IMR-90 (cell line): ENCODE data around the gene SPON1. TPM values are rescaled to one million over a fixed set of nuclear protein-coding genes. Genes with fewer than 3 reads are reported as not detected.

ENCODE experiments used
- ATAC-seq: fragments of 200-7000 bp; cut with Tn5 transposase; 2 replicates; pipeline ENCODE4 v1.9.1; 2020; ENCODE audit warnings: low read depth, mild to moderate bottlenecking, moderate library complexity
- BruUV-seq: library from RNA; stranded (reverse); fragments of 400-500 nt; replicated peaks from 2 replicates; lab custom pipeline; 2021; lab: Mats Ljungman, UMichigan
- CTCF ChIA-PET: fragments of 300-600 bp; formaldehyde crosslinking; extraction: SDS; loops from one replicate; lab custom pipeline; 2021; ENCODE audit warnings: antibody characterized with exemption; lab: Yijun Ruan, JAX
- POLR2A ChIA-PET: fragments of 300-600 bp; sonication (Branson Sonifier 250); formaldehyde crosslinking; loops from one replicate; lab custom pipeline; 2022; ENCODE audit warnings: antibody characterized with exemption; ENCODE audit not compliant: unreplicated experiment; lab: Charles Lee
- DNase-seq: peaks from one replicate; pipeline ENCODE4 v3.0.0; 2013
- H2AFZ ChIP-seq: replicated peaks from 2 replicates; pipeline ENCODE3; 2013; ENCODE audit warnings: low read length, mild to moderate bottlenecking; ENCODE audit not compliant: poor library complexity
- H2AK5ac ChIP-seq: 2 replicates; pipeline ENCODE4 v1.6.1; 2013; ENCODE audit warnings: low read depth, low read length, inconsistent platforms
- H2AK9ac ChIP-seq: replicated peaks from 2 replicates; pipeline ENCODE3; 2013; ENCODE audit warnings: mild to moderate bottlenecking, low read depth, low read length, moderate library complexity; ENCODE audit not compliant: poor library complexity
- H2BK120ac ChIP-seq: 2 replicates; pipeline ENCODE4 v1.6.1; 2013; ENCODE audit warnings: low read depth, low read length, inconsistent platforms
- H2BK15ac ChIP-seq: 3 replicates; pipeline ENCODE4 v1.6.1; 2013; ENCODE audit warnings: low read depth, low read length, inconsistent platforms
- H2BK20ac ChIP-seq: 2 replicates; pipeline ENCODE4 v1.6.1; 2013; ENCODE audit warnings: low read depth, mild to moderate bottlenecking, inconsistent platforms, low read length, moderate library complexity
- H2BK5ac ChIP-seq: 2 replicates; pipeline ENCODE4 v1.6.1; 2013; ENCODE audit warnings: mild to moderate bottlenecking, low read depth, low read length, inconsistent platforms; ENCODE audit not compliant: poor library complexity, severe bottlenecking
- H3K14ac ChIP-seq: replicated peaks from 2 replicates; pipeline ENCODE4 v1.6.1; 2013; ENCODE audit warnings: low read depth, low read length, inconsistent platforms
- H3K18ac ChIP-seq: 2 replicates; pipeline ENCODE4 v1.6.1; 2013; ENCODE audit warnings: low read depth, low read length, control low read depth
- H3K23ac ChIP-seq: 2 replicates; pipeline ENCODE4 v1.6.1; 2013; ENCODE audit warnings: low read depth, low read length, inconsistent platforms
- H3K27ac ChIP-seq: 2 replicates; pipeline ENCODE4 v1.5.1; 2013; ENCODE audit warnings: mild to moderate bottlenecking, control low read depth, low read length; ENCODE audit not compliant: insufficient read depth
- H3K27me3 ChIP-seq: 2 replicates; pipeline ENCODE4 v1.6.1; 2013; ENCODE audit warnings: low read length; ENCODE audit not compliant: control insufficient read depth, insufficient read depth
- H3K36me3 ChIP-seq: 2 replicates; pipeline ENCODE4 v1.6.1; 2013; ENCODE audit warnings: low read length, mixed read lengths; ENCODE audit not compliant: control insufficient read depth, insufficient read depth
- H3K4ac ChIP-seq: 2 replicates; pipeline ENCODE4 v1.6.1; 2013; ENCODE audit warnings: low read depth, low read length, inconsistent platforms
- H3K4me1 ChIP-seq: 2 replicates; pipeline ENCODE4 v1.6.1; 2013; ENCODE audit warnings: low read length, mixed read lengths; ENCODE audit not compliant: control insufficient read depth, insufficient read depth
- H3K4me2 ChIP-seq: 2 replicates; pipeline ENCODE4 v1.6.1; 2013; ENCODE audit warnings: low read depth, mild to moderate bottlenecking, control low read depth, low read length, moderate library complexity
- H3K4me3 ChIP-seq: 2 replicates; pipeline ENCODE4 v1.5.1; 2013; ENCODE audit warnings: low read depth, mild to moderate bottlenecking, control low read depth, low read length, moderate library complexity; ENCODE audit not compliant: insufficient read depth
- H3K56ac ChIP-seq: 2 replicates; pipeline ENCODE4 v1.6.1; 2013; ENCODE audit warnings: low read length, inconsistent platforms; ENCODE audit not compliant: insufficient read depth; ENCODE audit errors: extremely low read depth
- H3K79me1 ChIP-seq, 2 experiments: 2 replicates each; pipeline ENCODE4 v1.6.1; 2013; ENCODE audit warnings: low read length in 2 of 2, inconsistent platforms in 1 of 2, low read depth in 1 of 2
- H3K9ac ChIP-seq: 2 replicates; pipeline ENCODE4 v1.6.1; 2013; ENCODE audit warnings: low read depth, low read length, control low read depth
- H3K9me1 ChIP-seq: 2 replicates; pipeline ENCODE4 v1.6.1; 2013; ENCODE audit warnings: low read length, inconsistent platforms; ENCODE audit not compliant: insufficient read depth
- H3K9me3 ChIP-seq: 2 replicates; pipeline ENCODE4 v1.6.1; 2013; ENCODE audit warnings: low read length; ENCODE audit not compliant: control insufficient read depth, insufficient read depth
- H4K20me1 ChIP-seq: 2 replicates; pipeline ENCODE4 v1.6.1; 2013; ENCODE audit warnings: low read length, inconsistent platforms; ENCODE audit not compliant: insufficient read depth
- H4K5ac ChIP-seq: 2 replicates; pipeline ENCODE4 v1.6.1; 2013; ENCODE audit warnings: mild to moderate bottlenecking, low read depth, low read length, control low read depth
- H4K8ac ChIP-seq, 2 experiments: 2 replicates each; pipeline ENCODE4 v1.6.1; 2013; ENCODE audit warnings: low read depth in 2 of 2, low read length in 2 of 2, control low read depth in 1 of 2, inconsistent platforms in 1 of 2
- H4K91ac ChIP-seq: 2 replicates; pipeline ENCODE4 v1.6.1; 2013; ENCODE audit warnings: low read depth, low read length, inconsistent platforms; ENCODE audit not compliant: insufficient read depth
- BHLHE40 ChIP-seq: fragments of 150-350 bp; IDR thresholded peaks from 2 replicates; pipeline ENCODE4 v1.6.1; 2016; ENCODE audit warnings: mild to moderate bottlenecking, low read depth, low read length
- CHD1 ChIP-seq: IDR thresholded peaks from 2 replicates; pipeline ENCODE4 v1.6.1; 2012; ENCODE audit warnings: low read depth, low read length, improper control_type of control experiment
- CTCF ChIP-seq: conservative IDR thresholded peaks from 2 replicates; pipeline ENCODE4 v1.5.1; 2012; ENCODE audit warnings: mild to moderate bottlenecking, low read depth, low read length, improper control_type of control experiment
- FOS ChIP-seq: fragments of 150-350 bp; IDR thresholded peaks from 2 replicates; pipeline ENCODE4 v1.6.1; 2016; ENCODE audit warnings: low read depth, low read length
- MXI1 ChIP-seq: IDR thresholded peaks from 2 replicates; pipeline ENCODE4 v1.6.1; 2012; ENCODE audit warnings: low read depth, mild to moderate bottlenecking, low read length, moderate library complexity, borderline replicate concordance
- POLR2A ChIP-seq: IDR thresholded peaks from 2 replicates; pipeline ENCODE4 v1.6.1; 2012; ENCODE audit warnings: mild to moderate bottlenecking, low read depth, low read length
- RAD21 ChIP-seq: IDR thresholded peaks from 2 replicates; pipeline ENCODE4 v1.6.1; 2012; ENCODE audit warnings: low read length, improper control_type of control experiment
- RCOR1 ChIP-seq: IDR thresholded peaks from 2 replicates; pipeline ENCODE4 v1.6.1; 2012; ENCODE audit warnings: mild to moderate bottlenecking, low read length, improper control_type of control experiment; ENCODE audit not compliant: insufficient replicate concordance
- SMC3 ChIP-seq: fragments of 150-350 bp; IDR thresholded peaks from 2 replicates; pipeline ENCODE4 v1.6.1; 2016; ENCODE audit warnings: low read depth, mild to moderate bottlenecking, antibody characterized with exemption, low read length, moderate library complexity
- USF2 ChIP-seq: fragments of 150-350 bp; IDR thresholded peaks from 2 replicates; pipeline ENCODE4 v1.6.1; 2017; ENCODE audit warnings: mild to moderate bottlenecking, antibody characterized with exemption, low read length, low read depth
- WGBS, 2 experiments: methylation state at CpG; one replicate each; pipeline versions ENCODE4 v1.1.5 to v1.1.7; 2013; ENCODE audit warnings: missing lambda C conversion rate in 2 of 2; ENCODE audit not compliant: insufficient read length in 1 of 2; ENCODE audit errors: extremely low coverage in 2 of 2; 5-methylcytosine and 5-hydroxymethylcytosine counted together
- dilution Hi-C: fragments of 300-500 bp; cut with HindIII; formaldehyde crosslinking; loops from one replicate; pipeline ENCODE4 v1.14.3; 2018; ENCODE audit warnings: low sequenced_read_pairs; ENCODE audit not compliant: unreplicated experiment
- in situ Hi-C: fragments of 300-500 bp; cut with MboI; formaldehyde crosslinking; loops from 3 replicates; pipeline ENCODE4 v1.14.3; 2019; ENCODE audit warnings: low sequenced_read_pairs, inconsistent platforms, mixed read lengths
- intact Hi-C: fragments of 100-400 bp; cut with micrococcal nuclease; formaldehyde crosslinking; loops from 2 replicates; pipeline ENCODE4 v1.10.0; 2022
- polyA plus RNA-seq, 3 experiments: library from polyadenylated mRNA; depleted of rRNA; stranded (reverse); fragments of >200 nt; gene quantifications; 2 replicates each; pipeline ENCODE4 v1.2.3, GENCODE V29; 2012; ENCODE audit warnings: low replicate concordance in 1 of 3
- total RNA-seq: library from RNA; depleted of rRNA; stranded (reverse); fragments of >200 nt; gene quantifications from 2 replicates; pipeline ENCODE4 v1.2.3, GENCODE V29; 2012

SPON1 gene
- total and polyA plus RNA-seq, 2 of the 4 experiments (the other 2 are of a cell fraction): 0.62 to 0.72 TPM

- Histone ChIP-seq H3K14ac (no peak overlapping the region), H2BK20ac (no peak overlapping the region), H3K9ac (no peak overlapping the region), H3K9me3 (no peaks in the 10 kb centered on the region), H4K8ac (no peak overlapping the region), H2AFZ (peak overlapping the region; percentile 19), H3K9me1 (no peaks in the 10 kb centered on the region), H2BK15ac (no peak overlapping the region), H3K79me1 (no peaks in the 10 kb centered on the region), H2AK5ac (no peak overlapping the region), H3K27me3 (peaks cover 49% of the 10 kb centered on the region), H2AK9ac (no peak overlapping the region), H2BK120ac (no peak overlapping the region), H3K4me3 (no peak overlapping the region), H3K56ac (no peak overlapping the region), H2BK5ac (no peak overlapping the region), H3K4me1 (peaks cover 2% of the 10 kb centered on the region; the same call in 1 of the 2 replicates), H3K36me3 (no peaks in the 10 kb centered on the region), H3K18ac (no peak overlapping the region), H3K27ac (no peak overlapping the region), H3K4ac (no peak overlapping the region), H4K5ac (no peak overlapping the region), H3K4me2 (no peak overlapping the region), H4K20me1 (no peaks in the 10 kb centered on the region), H3K23ac (no peak overlapping the region), H4K91ac (no peak overlapping the region)
- intact Hi-C loops: loop anchor here (1.0 to 5.0 kb wide), 4 partner anchors 101 to 757 kb away; no protein-coding TSS in a partner anchor
- TF ChIP-seq POLR2A: 0 out of 2 replicates have a peak, but pooled peaks have one; percentile 23
- peak; percentile 92 for TF ChIP-seq CTCF
- TF ChIP-seq SMC3: peak; percentile 86
- peak; percentile 95 for TF ChIP-seq RAD21
- no peak for TF ChIP-seq BHLHE40
- no peak for TF ChIP-seq CHD1
- no peak for TF ChIP-seq MXI1
- no peak for TF ChIP-seq RCOR1
- TF ChIP-seq FOS: no peak
- TF ChIP-seq USF2: no peak
- CTCF ChIA-PET: interaction anchor here (0.6 to 2.2 kb wide), 5 partner anchors 9 to 1040 kb away, joined by 3 to 7 read pairs (median 3); no protein-coding TSS in a partner anchor
- POLR2A ChIA-PET: no interaction called here
- dilution Hi-C loops: no loop called here
- WGBS, 2 experiments: no CpG with 5 or more reads among the region's 10 CpGs
- no TSS peak for BruUV-seq
- in situ Hi-C loops: loop anchor here (5.0 to 10.0 kb wide), 2 partner anchors 292 to 475 kb away; no protein-coding TSS in a partner anchor
- peak; percentile 56 for ATAC-seq
- DNase-seq: peak; percentile 53
Measured at GRCh38 chr11:14249121-14249963, 286.8 kb downstream of the SPON1 start.
